K562 (cell line): Measurements from ENCODE around the gene NAPA. TPM values are rescaled to one million over a fixed set of nuclear protein-coding genes. Genes with fewer than 3 reads are reported as not detected.
A peak's percentile ranks its signal among the peaks of the same experiment; 100 is the strongest.

ENCODE experiments used
- BCOR ChIP-seq: fragments of 450-650 bp; IDR thresholded peaks from 2 replicates; pipeline ENCODE4 v1.6.1; 2016
- MAFF ChIP-seq: IDR thresholded peaks from 2 replicates; pipeline ENCODE4 v1.6.1; 2012; ENCODE audit warnings: low read length, improper control_type of control experiment
- NR3C1 ChIP-seq: sonication (generic); formaldehyde crosslinking; IDR thresholded peaks from 2 replicates; pipeline ENCODE4 v1.8.1; 2022; ENCODE audit warnings: missing genetic modification reagents
- PHF20 ChIP-seq: fragments of 450-650 bp; IDR thresholded peaks from 2 replicates; pipeline ENCODE4 v1.6.1; 2018; ENCODE audit not compliant: partially characterized antibody
- PHF8 ChIP-seq: fragments of 200-600 bp; sonication (generic); IDR thresholded peaks from 2 replicates; pipeline ENCODE4 v1.6.1; 2012; ENCODE audit warnings: mixed run types, mild to moderate bottlenecking, inconsistent platforms, low read length, moderate library complexity, borderline replicate concordance
- RBM25 ChIP-seq: fragments of 200-400 bp; formaldehyde crosslinking; IDR thresholded peaks from 2 replicates; pipeline ENCODE4 v1.6.1; 2018; ENCODE audit warnings: low read length, low read depth, moderate library complexity; ENCODE audit not compliant: severe bottlenecking
- SRSF9 ChIP-seq: fragments of 200-400 bp; formaldehyde crosslinking; IDR thresholded peaks from 2 replicates; pipeline ENCODE4 v1.6.1; 2017; ENCODE audit warnings: low read depth, low read length, borderline replicate concordance
- TAF15 ChIP-seq: fragments of 200-400 bp; formaldehyde crosslinking; IDR thresholded peaks from 2 replicates; pipeline ENCODE4 v1.6.1; 2017; ENCODE audit warnings: mild to moderate bottlenecking, low read depth, low read length, moderate library complexity
- ZNF311 ChIP-seq: fragments of 250-450 bp; sonication (Bioruptor Pico); IDR thresholded peaks from 2 replicates; pipeline ENCODE4 v1.4.0; 2020; ENCODE audit warnings: mild to moderate bottlenecking, moderate library complexity
- ZNF592 ChIP-seq: fragments of 450-650 bp; IDR thresholded peaks from 2 replicates; pipeline ENCODE4 v1.6.1; 2017; ENCODE audit warnings: antibody characterized with exemption, mild to moderate bottlenecking
- polyA plus RNA-seq, 8 experiments: library from polyadenylated mRNA; depleted of rRNA in 4 of 8; stranded (reverse) in 5 of 8; unstranded in 3 of 8; fragments of >200 nt; fragmentation: Nextera tagmentation in 2 of 8; fragmentation: Illumina TruSeq in 1 of 8; extraction: Ambion mirVana in 2 of 8; extraction: Trizol in 1 of 8; gene quantifications; 2 replicates each; pipeline versions ENCODE4 v1.2.1 to v1.2.3, GENCODE V29; 2011 to 2014; ENCODE audit warnings: inconsistent platforms in 1 of 8, missing spikeins in 1 of 8
- total RNA-seq, 7 experiments: library from RNA; depleted of rRNA in 6 of 7; stranded (reverse); fragments of >200 nt in 6 of 7; fragmentation: Illumina TruSeq in 2 of 7; extraction: Trizol in 2 of 7; gene quantifications; 2 replicates each; pipeline versions ENCODE4 v1.2.1 to v1.2.3, GENCODE V29; 2011 to 2021; ENCODE audit warnings: low replicate concordance in 1 of 7
- TF ChIP-seq, protein P1 (sequence below): fragments of 250-450 bp; sonication (Bioruptor Pico); IDR thresholded peaks from 2 replicates; pipeline ENCODE4 v1.8.0; 2021; ENCODE audit warnings: mild to moderate bottlenecking, moderate library complexity
- TF ChIP-seq, protein P2 (sequence below): sonication (generic); formaldehyde crosslinking; IDR thresholded peaks from 2 replicates; pipeline ENCODE4 v1.8.1; 2023; ENCODE audit warnings: mild to moderate bottlenecking, missing genetic modification reagents
- TF ChIP-seq, protein P3 (sequence below): fragments of 250-450 bp; sonication (Bioruptor Pico); IDR thresholded peaks from 2 replicates; pipeline ENCODE4 v1.4.0; 2020; ENCODE audit warnings: mild to moderate bottlenecking, moderate library complexity, borderline replicate concordance

Gene NAPA
- total and polyA plus RNA-seq, 9 of the 15 experiments (the other 6 are each of a cell fraction or from before 2014, with no cell fraction given): 5.4 to 98.6 (median 77.5) TPM

DNA sequence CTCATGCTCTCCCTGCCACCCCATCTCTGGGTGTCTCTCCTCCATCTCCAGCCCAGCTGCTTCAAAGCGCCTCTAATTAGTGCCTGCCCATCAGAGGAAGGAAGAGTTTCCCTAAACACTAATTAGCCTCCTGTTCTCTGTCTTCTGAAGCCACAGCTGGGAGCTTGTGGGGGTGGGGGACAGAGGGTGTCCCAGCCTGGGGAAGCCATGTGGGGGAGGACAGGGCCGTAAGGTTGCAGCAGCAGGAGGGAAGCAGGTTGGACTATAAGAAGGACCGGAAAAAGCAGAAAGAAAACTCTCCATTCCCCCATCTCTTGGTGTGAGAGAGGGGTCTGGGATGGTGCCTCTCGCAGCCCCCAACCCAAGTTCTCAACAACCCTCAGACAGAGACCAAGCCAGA is 69.3 kb downstream of the NAPA start (continued):
- TF ChIP-seq PHF8: no peak
- no peak for TF ChIP-seq PHF20
- TF ChIP-seq SRSF9: no peak
- TF ChIP-seq RBM25: peak; percentile 60
- TF ChIP-seq, protein P1, sequence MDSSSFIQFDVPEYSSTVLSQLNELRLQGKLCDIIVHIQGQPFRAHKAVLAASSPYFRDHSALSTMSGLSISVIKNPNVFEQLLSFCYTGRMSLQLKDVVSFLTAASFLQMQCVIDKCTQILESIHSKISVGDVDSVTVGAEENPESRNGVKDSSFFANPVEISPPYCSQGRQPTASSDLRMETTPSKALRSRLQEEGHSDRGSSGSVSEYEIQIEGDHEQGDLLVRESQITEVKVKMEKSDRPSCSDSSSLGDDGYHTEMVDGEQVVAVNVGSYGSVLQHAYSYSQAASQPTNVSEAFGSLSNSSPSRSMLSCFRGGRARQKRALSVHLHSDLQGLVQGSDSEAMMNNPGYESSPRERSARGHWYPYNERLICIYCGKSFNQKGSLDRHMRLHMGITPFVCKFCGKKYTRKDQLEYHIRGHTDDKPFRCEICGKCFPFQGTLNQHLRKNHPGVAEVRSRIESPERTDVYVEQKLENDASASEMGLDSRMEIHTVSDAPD (CRISPR knock-in tag): no peak
- TF ChIP-seq, protein P2, sequence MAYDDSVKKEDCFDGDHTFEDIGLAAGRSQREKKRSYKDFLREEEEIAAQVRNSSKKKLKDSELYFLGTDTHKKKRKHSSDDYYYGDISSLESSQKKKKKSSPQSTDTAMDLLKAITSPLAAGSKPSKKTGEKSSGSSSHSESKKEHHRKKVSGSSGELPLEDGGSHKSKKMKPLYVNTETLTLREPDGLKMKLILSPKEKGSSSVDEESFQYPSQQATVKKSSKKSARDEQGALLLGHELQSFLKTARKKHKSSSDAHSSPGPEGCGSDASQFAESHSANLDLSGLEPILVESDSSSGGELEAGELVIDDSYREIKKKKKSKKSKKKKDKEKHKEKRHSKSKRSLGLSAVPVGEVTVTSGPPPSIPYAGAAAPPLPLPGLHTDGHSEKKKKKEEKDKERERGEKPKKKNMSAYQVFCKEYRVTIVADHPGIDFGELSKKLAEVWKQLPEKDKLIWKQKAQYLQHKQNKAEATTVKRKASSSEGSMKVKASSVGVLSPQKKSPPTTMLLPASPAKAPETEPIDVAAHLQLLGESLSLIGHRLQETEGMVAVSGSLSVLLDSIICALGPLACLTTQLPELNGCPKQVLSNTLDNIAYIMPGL: no peak
- TF ChIP-seq, protein P3, sequence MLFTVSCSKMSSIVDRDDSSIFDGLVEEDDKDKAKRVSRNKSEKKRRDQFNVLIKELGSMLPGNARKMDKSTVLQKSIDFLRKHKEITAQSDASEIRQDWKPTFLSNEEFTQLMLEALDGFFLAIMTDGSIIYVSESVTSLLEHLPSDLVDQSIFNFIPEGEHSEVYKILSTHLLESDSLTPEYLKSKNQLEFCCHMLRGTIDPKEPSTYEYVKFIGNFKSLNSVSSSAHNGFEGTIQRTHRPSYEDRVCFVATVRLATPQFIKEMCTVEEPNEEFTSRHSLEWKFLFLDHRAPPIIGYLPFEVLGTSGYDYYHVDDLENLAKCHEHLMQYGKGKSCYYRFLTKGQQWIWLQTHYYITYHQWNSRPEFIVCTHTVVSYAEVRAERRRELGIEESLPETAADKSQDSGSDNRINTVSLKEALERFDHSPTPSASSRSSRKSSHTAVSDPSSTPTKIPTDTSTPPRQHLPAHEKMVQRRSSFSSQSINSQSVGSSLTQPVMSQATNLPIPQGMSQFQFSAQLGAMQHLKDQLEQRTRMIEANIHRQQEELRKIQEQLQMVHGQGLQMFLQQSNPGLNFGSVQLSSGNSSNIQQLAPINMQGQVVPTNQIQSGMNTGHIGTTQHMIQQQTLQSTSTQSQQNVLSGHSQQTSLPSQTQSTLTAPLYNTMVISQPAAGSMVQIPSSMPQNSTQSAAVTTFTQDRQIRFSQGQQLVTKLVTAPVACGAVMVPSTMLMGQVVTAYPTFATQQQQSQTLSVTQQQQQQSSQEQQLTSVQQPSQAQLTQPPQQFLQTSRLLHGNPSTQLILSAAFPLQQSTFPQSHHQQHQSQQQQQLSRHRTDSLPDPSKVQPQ (CRISPR knock-in tag): no peak
- no peak for TF ChIP-seq ZNF311 (CRISPR knock-in tag)
- peak; percentile 82 for TF ChIP-seq BCOR
- TF ChIP-seq MAFF: no peak
- no peak for TF ChIP-seq ZNF592
- TF ChIP-seq TAF15: no peak
- no peak for TF ChIP-seq NR3C1
